ENCODE data around the gene ANKRD2. TPM values are rescaled to one million over a fixed set of nuclear protein-coding genes. Genes with fewer than 3 reads are reported as not detected.
"Not testable (repeated sequence)": the region's sequence is repeated elsewhere in the genome, so short reads cannot be mapped to it uniquely, and the experiment has no call there.

Gene ANKRD2
- polyA plus RNA-seq, 1 experiment: 0.05 TPM

- H3K4me3 ChIP-seq (ENCODE audit: low read depth, low read length): no peak overlapping the region
- no peak for TF ChIP-seq CTCF (IDR thresholded peaks at IDR 0.05; ENCODE audit: low read depth, low read length)
- CTCF ChIA-PET: interaction anchor here (2.4 kb wide), 1 partner anchor 22 kb away, joined by 7 read pairs; the partner anchor contains the start of gene ANKRD2
- peak overlapping the region; percentile 31 for H3K27ac ChIP-seq (ENCODE audit: low read depth, low read length)
- POLR2A ChIA-PET: no interaction called here
- H3K9me3 ChIP-seq (ENCODE audit: control insufficient read depth, insufficient read depth, low read length): no peaks in the 10 kb centered on the region; the same call in 1 of the 2 replicates
- no peak for DNase-seq (ENCODE audit: low read depth, low spot score)
- no peaks in the 10 kb centered on the region for H3K27me3 ChIP-seq (ENCODE audit: control insufficient read depth, insufficient read depth, low read length)
Observed at GRCh38 chr10:97549587-97550322, 22.8 kb upstream of the ANKRD2 start.

GRCh38 chr10:97550336-97551149 lies 22.0 kb upstream of the ANKRD2 start:
- Histone ChIP-seq H3K27me3 (ENCODE audit: control insufficient read depth, insufficient read depth, low read length) (no peaks in the 10 kb centered on the region), H3K27ac (ENCODE audit: low read depth, low read length) (no peak overlapping the region), H3K4me3 (ENCODE audit: low read depth, low read length) (no peak overlapping the region), H3K9me3 (ENCODE audit: control insufficient read depth, insufficient read depth, low read length) (peaks cover 3% of the 10 kb centered on the region)
- POLR2A ChIA-PET: no interaction called here
- CTCF ChIA-PET: interaction anchor here (1.0 to 4.7 kb wide), 4 partner anchors 21 to 85 kb away, joined by 3 to 44 read pairs (median 6); partner anchors contain the start of genes ANKRD2 and UBTD1
- DNase-seq (ENCODE audit: low read depth, low spot score): no peak
- TF ChIP-seq CTCF (IDR thresholded peaks at IDR 0.05; ENCODE audit: low read depth, low read length): no peak

- no peaks in the 10 kb centered on the region for H3K27me3 ChIP-seq (ENCODE audit: control insufficient read depth, insufficient read depth, low read length)
- POLR2A ChIA-PET: no interaction called here
- no peak for TF ChIP-seq CTCF (IDR thresholded peaks at IDR 0.05; ENCODE audit: low read depth, low read length)
- H3K27ac ChIP-seq (ENCODE audit: low read depth, low read length): no peak overlapping the region
- no peak for DNase-seq (ENCODE audit: low read depth, low spot score)
- peaks cover 6% of the 10 kb centered on the region for H3K9me3 ChIP-seq (ENCODE audit: control insufficient read depth, insufficient read depth, low read length)
- CTCF ChIA-PET: interaction anchor here (0.7 to 4.7 kb wide), 6 partner anchors 11 to 86 kb away, joined by 3 to 44 read pairs (median 4); partner anchors contain the start of genes ANKRD2 and UBTD1
- H3K4me3 ChIP-seq (ENCODE audit: low read depth, low read length): no peak overlapping the region
Observed at GRCh38 chr10:97551271-97551670, 21.3 kb upstream of the ANKRD2 start.

- ChIA-PET POLR2A (interaction anchor here (1.3 kb wide), 1 partner anchor 55 kb away, joined by 5 read pairs; the partner anchor contains the start of gene UBTD1), CTCF (interaction anchor here (0.6 to 4.7 kb wide), 29 partner anchors 8 to 149 kb away, joined by 3 to 44 read pairs (median 6); partner anchors contain the start of gene UBTD1)
- Histone ChIP-seq H3K9me3 (ENCODE audit: control insufficient read depth, insufficient read depth, low read length) (peaks cover 6% of the 10 kb centered on the region), H3K27ac (ENCODE audit: low read depth, low read length) (no peak overlapping the region), H3K27me3 (ENCODE audit: control insufficient read depth, insufficient read depth, low read length) (no peaks in the 10 kb centered on the region), H3K4me3 (ENCODE audit: low read depth, low read length) (no peak overlapping the region)
- peak; percentile 94 for TF ChIP-seq CTCF (IDR thresholded peaks at IDR 0.05; ENCODE audit: low read depth, low read length)
- no peak for DNase-seq (ENCODE audit: low read depth, low spot score)
Observed at GRCh38 chr10:97553575-97554031, 19.0 kb upstream of the ANKRD2 start.

- H3K4me3 ChIP-seq (ENCODE audit: low read depth, low read length); H3K27ac ChIP-seq (ENCODE audit: low read depth, low read length); H3K9me3 ChIP-seq (ENCODE audit: control insufficient read depth, insufficient read depth, low read length); H3K27me3 ChIP-seq (ENCODE audit: control insufficient read depth, insufficient read depth, low read length); DNase-seq (ENCODE audit: low read depth, low spot score): not testable (repeated sequence)
- ChIA-PET CTCF (interaction anchor here (0.8 to 4.7 kb wide), 24 partner anchors 9 to 147 kb away, joined by 3 to 44 read pairs (median 6); partner anchors contain the start of gene UBTD1), POLR2A (interaction anchor here (1.3 kb wide), 1 partner anchor 55 kb away, joined by 5 read pairs; the partner anchor contains the start of gene UBTD1)
Observed at GRCh38 chr10:97554336-97554735, 18.2 kb upstream of the ANKRD2 start.

- DNase-seq (ENCODE audit: low read depth, low spot score); H3K4me3 ChIP-seq (ENCODE audit: low read depth, low read length); POLR2A ChIA-PET; H3K27ac ChIP-seq (ENCODE audit: low read depth, low read length); H3K27me3 ChIP-seq (ENCODE audit: control insufficient read depth, insufficient read depth, low read length); H3K9me3 ChIP-seq (ENCODE audit: control insufficient read depth, insufficient read depth, low read length): not testable (repeated sequence)
- CTCF ChIA-PET: interaction anchor here (2.5 to 4.7 kb wide), 3 partner anchors 56 to 94 kb away, joined by 26 to 44 read pairs (median 27); partner anchors contain the start of gene UBTD1
Observed at GRCh38 chr10:97555541-97555940, 17.0 kb upstream of the ANKRD2 start.

- CTCF ChIA-PET; H3K27me3 ChIP-seq (ENCODE audit: control insufficient read depth, insufficient read depth, low read length); DNase-seq (ENCODE audit: low read depth, low spot score); H3K27ac ChIP-seq (ENCODE audit: low read depth, low read length); H3K9me3 ChIP-seq (ENCODE audit: control insufficient read depth, insufficient read depth, low read length); H3K4me3 ChIP-seq (ENCODE audit: low read depth, low read length); POLR2A ChIA-PET: not testable (repeated sequence)
Observed at GRCh38 chr10:97560731-97561381, 11.7 kb upstream of the ANKRD2 start.

Measured in AG04450 (cell line).